Omental fat pad (tissue), 4 donors: Measurements from ENCODE around the gene TRMT11. TPM values are rescaled to one million over a fixed set of nuclear protein-coding genes. Genes with fewer than 3 reads are reported as not detected.
"Not testable (repeated sequence)": the region's sequence is repeated elsewhere in the genome, so short reads cannot be mapped to it uniquely, and the experiment has no call there.

ENCODE experiments used
- ATAC-seq: fragments of 150-250 bp; one replicate; pipeline ENCODE4 v1.9.1; 2016; ENCODE audit warnings: mild to moderate bottlenecking, moderate library complexity; ENCODE audit not compliant: low FRiP score
- DNase-seq: peaks from one replicate; pipeline ENCODE4 v3.0.0-alpha.2; 2019; ENCODE audit warnings: low spot score
- CTCF ChIP-seq, 3 donors: fragments of 450-650 bp; IDR thresholded peaks; one replicate each; pipeline ENCODE4 v1.5.1; 2016 to 2017; ENCODE audit warnings: antibody characterized with exemption in 3 of 3, mild to moderate bottlenecking in 3 of 3, moderate library complexity in 2 of 3
- total RNA-seq, 4 donors: library from RNA; depleted of rRNA; stranded (reverse); fragments of >200 nt; gene quantifications; one replicate each; pipeline ENCODE4 v1.1.0, GENCODE V29; 2016

Gene TRMT11
- total RNA-seq, 4 donors from 2014 or later, result 18.0 to 31.7 (median 23.2) TPM

DNA sequence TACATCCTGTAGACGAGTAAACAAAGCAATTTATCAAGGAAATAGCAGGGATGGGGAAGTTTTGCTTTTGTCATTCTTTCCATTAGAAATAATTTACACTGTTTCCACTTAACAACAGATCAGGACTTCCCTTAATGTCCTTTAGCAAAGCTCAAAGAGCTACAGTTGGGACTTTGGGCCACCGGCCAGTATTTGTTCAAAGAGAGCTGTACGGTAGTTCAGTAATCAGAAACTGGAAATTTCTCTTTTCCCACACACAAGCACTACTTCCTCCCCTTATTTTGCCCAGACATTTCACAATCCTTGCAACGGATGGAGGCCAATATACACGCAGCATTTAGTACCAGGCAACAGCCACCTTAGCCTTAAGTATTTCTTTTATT, 41.9 kb upstream of the TRMT11 start:
- DNase-seq (no peak), ATAC-seq (peak; percentile 20)
- TF ChIP-seq CTCF (IDR thresholded peaks at IDR 0.05), result no peak

GRCh38 chr6:125944896-125945295, 41.4 kb upstream of the TRMT11 start:
- DNase-seq (no peak), ATAC-seq (no peak)
- no peak for TF ChIP-seq CTCF (IDR thresholded peaks at IDR 0.05)

GRCh38 chr6:125945378-125946141, 40.8 kb upstream of the TRMT11 start:
- no peak for TF ChIP-seq CTCF (IDR thresholded peaks at IDR 0.05)
- DNase-seq (no peak), ATAC-seq (no peak)

DNA sequence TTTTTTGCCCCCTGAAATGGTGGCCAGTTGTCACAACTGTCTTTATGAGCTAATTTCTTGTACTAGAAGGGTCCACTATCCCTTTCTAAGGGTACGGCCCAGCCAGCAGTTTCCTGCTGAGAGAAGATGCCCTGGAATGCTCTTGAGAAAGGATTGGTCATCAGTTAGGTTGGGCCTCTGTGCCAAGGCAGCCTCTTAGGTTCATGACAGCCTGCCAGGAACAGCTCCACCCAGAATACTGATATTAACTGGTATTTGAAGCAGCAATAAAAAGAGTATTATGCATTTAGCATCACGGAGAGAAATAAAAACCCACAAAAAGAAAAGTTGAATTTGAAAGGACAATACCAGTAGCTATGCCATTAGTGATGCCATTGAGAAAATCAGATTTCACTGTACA, 38.7 kb upstream of the TRMT11 start:
- DNase-seq (no peak), ATAC-seq (peak; percentile 67)
- TF ChIP-seq CTCF (IDR thresholded peaks at IDR 0.05), result no peak

GRCh38 chr6:125948455-125948854, 37.9 kb upstream of the TRMT11 start:
- no peak for ATAC-seq
- TF ChIP-seq CTCF (IDR thresholded peaks at IDR 0.05), result no peak
- DNase-seq, result no peak

- DNase-seq, result no peak
- no peak for ATAC-seq
- TF ChIP-seq CTCF (IDR thresholded peaks at IDR 0.05), result no peak
Observed at GRCh38 chr6:125949069-125949468, 37.3 kb upstream of the TRMT11 start.

DNA sequence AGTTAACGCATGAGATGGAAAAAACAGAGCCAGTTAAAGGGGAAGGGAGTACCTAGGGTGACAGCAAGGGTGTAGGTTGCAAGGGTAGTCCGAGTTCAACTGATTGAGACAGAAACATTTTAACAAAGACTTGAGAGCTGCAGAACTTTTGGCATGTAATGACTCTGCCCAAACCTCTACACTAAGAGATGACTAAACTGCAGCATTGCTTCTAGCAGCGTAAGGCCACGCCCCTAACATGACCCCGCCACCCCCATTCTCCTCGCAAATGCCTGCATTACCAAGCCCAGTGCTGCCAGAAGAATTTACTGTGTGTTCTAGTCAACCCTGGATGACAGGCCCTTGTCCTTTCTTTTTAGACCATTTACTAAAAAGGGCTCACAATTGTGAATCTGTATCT, 36.0 kb upstream of the TRMT11 start:
- ATAC-seq (no peak), DNase-seq (no peak)
- no peak for TF ChIP-seq CTCF (IDR thresholded peaks at IDR 0.05)

- ATAC-seq, DNase-seq: not testable (repeated sequence)
Observed at GRCh38 chr6:125950716-125951115, 35.6 kb upstream of the TRMT11 start.
